HepG2 (cell line): ENCODE results near the gene RAB3IP. TPM values are rescaled to one million over a fixed set of nuclear protein-coding genes. Genes with fewer than 3 reads are reported as not detected.

Experiments used
- CTCF ChIP-seq: sonication (generic); formaldehyde crosslinking; IDR thresholded peaks from 2 replicates; pipeline ENCODE4 v1.5.0; 2020; ENCODE audit warnings: mild to moderate bottlenecking, missing genetic modification reagents, moderate library complexity
- ELF1 ChIP-seq: sonication (generic); formaldehyde crosslinking; IDR thresholded peaks from 2 replicates; pipeline ENCODE4 v1.4.0; 2020; ENCODE audit warnings: missing genetic modification reagents
- FOXO1 ChIP-seq: sonication (generic); formaldehyde crosslinking; IDR thresholded peaks from 2 replicates; pipeline ENCODE4 v1.4.0; 2020; ENCODE audit warnings: missing genetic modification reagents
- GABPA ChIP-seq, 2 experiments: IDR thresholded peaks; 2 replicates each; pipeline ENCODE4 v1.6.1; 2011 to 2016; ENCODE audit warnings: low read depth in 2 of 2, low read length in 1 of 2, missing biosample characterization in 1 of 2, missing genetic modification characterization in 1 of 2
- KAT7 ChIP-seq: IDR thresholded peaks from 2 replicates; pipeline ENCODE4 v1.6.1; 2018; ENCODE audit warnings: borderline replicate concordance, missing compliant biosample characterization
- NR1H2 ChIP-seq: sonication (generic); formaldehyde crosslinking; IDR thresholded peaks from 2 replicates; pipeline ENCODE4 v1.8.1; 2022; ENCODE audit warnings: low read depth, missing genetic modification reagents, borderline replicate concordance
- PHF8 ChIP-seq: sonication (generic); formaldehyde crosslinking; IDR thresholded peaks from 2 replicates; pipeline ENCODE4 v1.5.0; 2020; ENCODE audit warnings: missing genetic modification reagents
- POGK ChIP-seq: sonication (generic); formaldehyde crosslinking; conservative IDR thresholded peaks from 2 replicates; pipeline ENCODE4 v1.8.0; 2022; ENCODE audit warnings: mild to moderate bottlenecking, moderate library complexity, missing genetic modification reagents
- RXRB ChIP-seq: IDR thresholded peaks from 2 replicates; pipeline ENCODE4 v1.6.1; 2016; ENCODE audit warnings: borderline replicate concordance, missing genetic modification reagents, missing compliant biosample characterization
- TMF1 ChIP-seq: sonication (generic); formaldehyde crosslinking; IDR thresholded peaks from 2 replicates; pipeline ENCODE4 v1.8.1; 2022; ENCODE audit warnings: low read depth, missing genetic modification reagents
- WIZ ChIP-seq: sonication (generic); formaldehyde crosslinking; IDR thresholded peaks from 2 replicates; pipeline ENCODE4 v1.5.1; 2020; ENCODE audit warnings: mild to moderate bottlenecking, missing genetic modification reagents
- YEATS4 ChIP-seq: sonication (generic); formaldehyde crosslinking; IDR thresholded peaks from 2 replicates; pipeline ENCODE4 v1.4.0; 2020; ENCODE audit warnings: missing genetic modification reagents, borderline replicate concordance
- ZC3H4 ChIP-seq: sonication (generic); formaldehyde crosslinking; IDR thresholded peaks from 2 replicates; pipeline ENCODE4 v1.4.0; 2020; ENCODE audit warnings: missing genetic modification reagents, borderline replicate concordance
- ZNF446 ChIP-seq: sonication (generic); formaldehyde crosslinking; IDR thresholded peaks from 2 replicates; pipeline ENCODE4 v1.5.0; 2020; ENCODE audit warnings: mild to moderate bottlenecking, missing genetic modification reagents
- ZNF451 ChIP-seq: sonication (generic); formaldehyde crosslinking; IDR thresholded peaks from 2 replicates; pipeline ENCODE4 v1.5.0; 2020; ENCODE audit warnings: mild to moderate bottlenecking, missing genetic modification reagents
- ZNF547 ChIP-seq: sonication (generic); formaldehyde crosslinking; IDR thresholded peaks from 2 replicates; pipeline ENCODE4 v1.5.1; 2020; ENCODE audit warnings: mild to moderate bottlenecking, missing genetic modification reagents
- ZNF597 ChIP-seq: sonication (generic); formaldehyde crosslinking; IDR thresholded peaks from 2 replicates; pipeline ENCODE4 v1.5.0; 2020; ENCODE audit warnings: missing genetic modification reagents
- ZNF639 ChIP-seq: conservative IDR thresholded peaks from 2 replicates; pipeline ENCODE4 v1.6.1; 2018; ENCODE audit warnings: missing genetic modification reagents
- ZNF775 ChIP-seq: sonication (generic); formaldehyde crosslinking; IDR thresholded peaks from 2 replicates; pipeline ENCODE4 v1.4.0; 2020; ENCODE audit warnings: missing genetic modification reagents, mild to moderate bottlenecking, moderate library complexity, borderline replicate concordance
- ZNF780A ChIP-seq: sonication (generic); formaldehyde crosslinking; IDR thresholded peaks from 2 replicates; pipeline ENCODE4 v1.8.0; 2022; ENCODE audit warnings: mild to moderate bottlenecking, missing genetic modification reagents, moderate library complexity
- ZSCAN20 ChIP-seq: sonication (generic); formaldehyde crosslinking; IDR thresholded peaks from 2 replicates; pipeline ENCODE4 v1.4.0; 2020; ENCODE audit warnings: missing genetic modification reagents, mild to moderate bottlenecking, borderline replicate concordance
- polyA plus RNA-seq, 8 experiments: library from polyadenylated mRNA; depleted of rRNA in 3 of 8; stranded (reverse) in 7 of 8; unstranded in 1 of 8; fragments of >200 nt; fragmentation: Illumina TruSeq in 4 of 8; extraction: Trizol in 4 of 8; gene quantifications; 2 replicates each; pipeline versions ENCODE4 v1.2.1 to v1.2.3, GENCODE V29; 2011 to 2016; ENCODE audit warnings: low read depth in 4 of 8, missing spikeins in 1 of 8, mixed read lengths in 1 of 8; ENCODE audit not compliant: insufficient read depth in 1 of 8
- total RNA-seq, 5 experiments: library from RNA; depleted of rRNA; stranded (reverse); fragments of >200 nt; fragmentation: Illumina TruSeq; extraction: Trizol; gene quantifications; 2 replicates each; pipeline ENCODE4 v1.2.3, GENCODE V29; 2016; ENCODE audit warnings: low read depth in 1 of 5

Gene RAB3IP
- total and polyA plus RNA-seq, 2 of the 13 experiments (the other 11 are each of a cell fraction or from before 2014, with no cell fraction given), result 33.6 to 41.1 TPM

GRCh38 chr12:69739287-69740191, 879 bp downstream of the RAB3IP start (continued):
- TF ChIP-seq POGK (CRISPR knock-in tag) (peak; percentile 28; the same call in 1 of the 2 replicates), ZNF446 (no peak), PHF8 (CRISPR knock-in tag) (peak; percentile 61; the same call in 1 of the 2 replicates), ZNF639 (no peak), YEATS4 (CRISPR knock-in tag) (peak; percentile 57), GABPA (IDR thresholded peaks at IDR 0.05; ENCODE audit: low read depth, low read length) (no peak), GABPA (CRISPR knock-in tag; IDR thresholded peaks at IDR 0.05; ENCODE audit: low read depth) (peak; percentile 37; the same call in 1 of the 2 replicates), ZNF547 (CRISPR knock-in tag) (peak; percentile 33; the same call in 1 of the 2 replicates), ZNF780A (no peak), KAT7 (CRISPR knock-in tag) (peak; percentile 47; the same call in 1 of the 2 replicates), FOXO1 (CRISPR knock-in tag) (no peak), ZNF775 (CRISPR knock-in tag) (no peak), ZSCAN20 (CRISPR knock-in tag) (no peak), TMF1 (CRISPR knock-in tag) (no peak), WIZ (CRISPR knock-in tag) (no peak), RXRB (CRISPR knock-in tag) (no peak), ZNF597 (CRISPR knock-in tag) (no peak), NR1H2 (CRISPR knock-in tag) (0 out of 2 replicates have a peak, but pooled peaks have one; percentile 36), ZC3H4 (no peak), CTCF (CRISPR knock-in tag) (no peak), ZNF451 (CRISPR knock-in tag) (no peak), ELF1 (CRISPR knock-in tag) (no peak; the same call in 1 of the 2 replicates)
